Measurements from ENCODE around the gene YIPF2.

Gene YIPF2

GRCh38 chr19:10872546-10873107 lies 55.8 kb downstream of the YIPF2 start:
- Histone ChIP-seq H3K27ac (peak overlapping the region; percentile 74 to 86), H3K4me1 (peaks cover 7 to 45% (median 30%) of the 10 kb centered on the region in 4 donors), H3K9me3 (no peaks in the 10 kb centered on the region), H3K27me3 (no peaks in the 10 kb centered on the region), H3K36me3 (no peaks in the 10 kb centered on the region), H3K4me3 (peak overlapping the region; percentile 76 to 93)
- TF ChIP-seq CTCF (IDR thresholded peaks at IDR 0.05): no peak
- intact Hi-C loops (cut with DNase I; ENCODE audit: low total_unique reads): loop anchor here (5.0 kb wide), 1 partner anchor 55 kb away; the partner anchor contains the start of genes TIMM29 and YIPF2
- no peak for DNase-seq

Data from tibial artery (tissue), 4 donors.